DOHH2 (cell line): Measurements from ENCODE around the gene SEMA5A.

Experiments used
- H3F3A ChIP-seq: fragments of 200-600 bp; sonication (generic), shearing (Covaris generic); 2 replicates; pipeline ENCODE4 v1.6.0; 2016; ENCODE audit warnings: antibody characterized with exemption, mild to moderate bottlenecking; ENCODE audit not compliant: control insufficient read depth, insufficient read depth
- H3K27ac ChIP-seq: fragments of 200-600 bp; sonication (generic); 2 replicates; pipeline ENCODE4 v1.5.1; 2014; ENCODE audit warnings: low read depth, mild to moderate bottlenecking, low read length, moderate library complexity
- H3K27me3 ChIP-seq: fragments of 200-600 bp; sonication (generic); 2 replicates; pipeline ENCODE4 v1.6.1; 2014; ENCODE audit warnings: mild to moderate bottlenecking, low read length, mixed read lengths; ENCODE audit not compliant: control insufficient read depth
- H3K36me3 ChIP-seq: fragments of 200-600 bp; sonication (generic); 2 replicates; pipeline ENCODE4 v1.6.1; 2014; ENCODE audit warnings: mild to moderate bottlenecking, low read length, moderate library complexity, mixed read lengths; ENCODE audit not compliant: control insufficient read depth
- H3K4me1 ChIP-seq: fragments of 200-600 bp; sonication (generic); 2 replicates; pipeline ENCODE4 v1.6.1; 2014; ENCODE audit warnings: mild to moderate bottlenecking, low read length, mixed read lengths; ENCODE audit not compliant: control insufficient read depth
- H3K4me2 ChIP-seq: fragments of 200-600 bp; sonication (generic); 2 replicates; pipeline ENCODE4 v1.6.0; 2014; ENCODE audit warnings: mild to moderate bottlenecking, low read length, moderate library complexity
- H3K4me3 ChIP-seq: fragments of 200-600 bp; sonication (generic); 2 replicates; pipeline ENCODE4 v1.5.1; 2014; ENCODE audit warnings: mild to moderate bottlenecking, low read length, mixed read lengths
- H3K79me2 ChIP-seq: fragments of 200-600 bp; sonication (generic); 2 replicates; pipeline ENCODE4 v1.6.1; 2014; ENCODE audit warnings: mild to moderate bottlenecking, low read length, mixed read lengths; ENCODE audit not compliant: control insufficient read depth
- H3K9me2 ChIP-seq: fragments of 200-600 bp; sonication (generic); replicated peaks from 2 replicates; pipeline ENCODE4 v1.6.1; 2014; ENCODE audit warnings: mild to moderate bottlenecking, low read length, mixed read lengths; ENCODE audit not compliant: control insufficient read depth
- H3K9me3 ChIP-seq: fragments of 200-600 bp; sonication (generic); 2 replicates; pipeline ENCODE4 v1.6.1; 2014; ENCODE audit warnings: antibody characterized with exemption, low read length, mixed read lengths; ENCODE audit not compliant: control insufficient read depth, insufficient read depth
- H4K20me1 ChIP-seq: fragments of 200-600 bp; sonication (generic); 2 replicates; pipeline ENCODE4 v1.6.0; 2014; ENCODE audit warnings: low read depth, mild to moderate bottlenecking, antibody characterized with exemption, low read length, moderate library complexity; ENCODE audit not compliant: control insufficient read depth, insufficient read depth
- CTCF ChIP-seq: fragments of 200-600 bp; sonication (generic); IDR thresholded peaks from one replicate; pipeline ENCODE4 v1.5.1; 2014; ENCODE audit warnings: antibody characterized with exemption, mild to moderate bottlenecking, low read depth, low read length; ENCODE audit not compliant: poor library complexity, severe bottlenecking
- EZH2phosphoT487 ChIP-seq: fragments of 200-600 bp; sonication (generic); IDR thresholded peaks from 2 replicates; pipeline ENCODE4 v1.6.1; 2017; ENCODE audit warnings: borderline replicate concordance, mild to moderate bottlenecking, antibody characterized with exemption, low read length, moderate library complexity, mixed read lengths

Gene SEMA5A

GRCh38 chr5:9316733-9317132 is 229.1 kb downstream of the SEMA5A start:
- Histone ChIP-seq H3K4me1 (no peaks in the 10 kb centered on the region), H3K36me3 (no peaks in the 10 kb centered on the region), H3K27ac (no peak overlapping the region), H3F3A (no peaks in the 10 kb centered on the region), H3K27me3 (no peaks in the 10 kb centered on the region), H3K4me3 (no peak overlapping the region), H4K20me1 (no peaks in the 10 kb centered on the region), H3K9me2 (no peaks in the 10 kb centered on the region), H3K9me3 (no peaks in the 10 kb centered on the region), H3K4me2 (no peak overlapping the region), H3K79me2 (no peaks in the 10 kb centered on the region)
- no peak for TF ChIP-seq EZH2phosphoT487
- TF ChIP-seq CTCF = no peak

GRCh38 chr5:9316041-9316440 is 229.8 kb downstream of the SEMA5A start:
- no peaks in the 10 kb centered on the region for H4K20me1 ChIP-seq
- no peak overlapping the region for H3K27ac ChIP-seq
- H3K9me3 ChIP-seq = no peaks in the 10 kb centered on the region
- H3K4me3 ChIP-seq = no peak overlapping the region
- H3K9me2 ChIP-seq = no peaks in the 10 kb centered on the region
- H3K4me1 ChIP-seq = no peaks in the 10 kb centered on the region
- H3K4me2 ChIP-seq = no peak overlapping the region
- H3K79me2 ChIP-seq = no peaks in the 10 kb centered on the region
- no peaks in the 10 kb centered on the region for H3F3A ChIP-seq
- no peak for TF ChIP-seq EZH2phosphoT487
- TF ChIP-seq CTCF = no peak
- no peaks in the 10 kb centered on the region for H3K36me3 ChIP-seq
- H3K27me3 ChIP-seq = no peaks in the 10 kb centered on the region

- Histone ChIP-seq H3K4me3 (no peak overlapping the region), H3F3A (no peaks in the 10 kb centered on the region), H3K36me3 (no peaks in the 10 kb centered on the region), H3K79me2 (no peaks in the 10 kb centered on the region), H3K4me2 (no peak overlapping the region), H3K27me3 (no peaks in the 10 kb centered on the region), H3K27ac (no peak overlapping the region), H3K9me2 (no peaks in the 10 kb centered on the region), H3K4me1 (no peaks in the 10 kb centered on the region), H4K20me1 (no peaks in the 10 kb centered on the region), H3K9me3 (no peaks in the 10 kb centered on the region)
- TF ChIP-seq CTCF = no peak
- no peak for TF ChIP-seq EZH2phosphoT487
These were observed 231.3 kb downstream of the SEMA5A start for GRCh38 chr5:9314558-9314957.

- Histone ChIP-seq H3K9me2 (no peaks in the 10 kb centered on the region), H3K27me3 (no peaks in the 10 kb centered on the region), H3K4me2 (no peak overlapping the region), H3K79me2 (no peaks in the 10 kb centered on the region), H4K20me1 (no peaks in the 10 kb centered on the region), H3K4me1 (no peaks in the 10 kb centered on the region), H3K27ac (no peak overlapping the region), H3K36me3 (no peaks in the 10 kb centered on the region), H3F3A (no peaks in the 10 kb centered on the region), H3K9me3 (no peaks in the 10 kb centered on the region), H3K4me3 (no peak overlapping the region)
- TF ChIP-seq CTCF (no peak), EZH2phosphoT487 (no peak)
These were observed 232.1 kb downstream of the SEMA5A start for GRCh38 chr5:9313751-9314150.
